Activated T-cell treated with anti-CD3 and anti-CD28 coated beads, Interleukin-2, amount 50 U/mL, for 48 hours (primary cell): Measurements from ENCODE around the gene SCARB2.
"Not testable (repeated sequence)": the region's sequence is repeated elsewhere in the genome, so short reads cannot be mapped to it uniquely, and the experiment has no call there.

Experiments
- DNase-seq, 2 experiments: peaks; one replicate each; pipeline ENCODE4 v3.0.0-alpha.2; 2020

Gene SCARB2

GRCh38 chr4:76213415-76214176 is at the start of gene SCARB2:
TSS of gene SCARB2 (minus strand) at chr4:76213824. CDS start at chr4:76213543, 281 bp downstream.
- peak; percentile 74 to 76 for DNase-seq

- DNase-seq = no peak
These were observed 46.9 kb upstream of the SCARB2 start for GRCh38 chr4:76260571-76260970.

- no peak for DNase-seq
These were observed 44.2 kb upstream of the SCARB2 start for GRCh38 chr4:76257824-76258223.

GRCh38 chr4:76256968-76257367 is 43.3 kb upstream of the SCARB2 start:
- no peak for DNase-seq

- DNase-seq = no peak
These were observed 42.4 kb upstream of the SCARB2 start for GRCh38 chr4:76256032-76256431.

- DNase-seq = no peak
These were observed 39.9 kb upstream of the SCARB2 start for GRCh38 chr4:76253511-76253910.

- no peak for DNase-seq
These were observed 38.6 kb upstream of the SCARB2 start for GRCh38 chr4:76252271-76252653.

GRCh38 chr4:76251441-76252270 is 38.0 kb upstream of the SCARB2 start, which contains the start of gene FAM47E:
TSS of gene FAM47E (plus strand) at chr4:76251721. CDS start at chr4:76251747, 26 bp downstream.
- peak; percentile 44 to 46 for DNase-seq

- DNase-seq = peak in 1 of 2 experiments; percentile 17
These were observed 37.3 kb upstream of the SCARB2 start for GRCh38 chr4:76250962-76251361.

- DNase-seq = no peak
These were observed 33.2 kb upstream of the SCARB2 start for GRCh38 chr4:76246852-76247251.

- no peak for DNase-seq
These were observed 32.4 kb upstream of the SCARB2 start for GRCh38 chr4:76246025-76246424.

- not testable (repeated sequence) for DNase-seq
These were observed 30.3 kb upstream of the SCARB2 start for GRCh38 chr4:76243877-76244276.

GRCh38 chr4:76240236-76240635 is 26.6 kb upstream of the SCARB2 start:
- no peak for DNase-seq

GRCh38 chr4:76238701-76239100 is 25.1 kb upstream of the SCARB2 start:
- DNase-seq = no peak

GRCh38 chr4:76238236-76238635 is 24.6 kb upstream of the SCARB2 start:
- DNase-seq = no peak

GRCh38 chr4:76235915-76236314 is 22.3 kb upstream of the SCARB2 start:
- DNase-seq = no peak

- no peak for DNase-seq
These were observed 21.8 kb upstream of the SCARB2 start for GRCh38 chr4:76235407-76235806.

GRCh38 chr4:76234679-76235044 is 21.0 kb upstream of the SCARB2 start:
- no peak for DNase-seq

- no peak for DNase-seq
These were observed 20.5 kb upstream of the SCARB2 start for GRCh38 chr4:76233967-76234678.

- no peak for DNase-seq
These were observed 19.9 kb upstream of the SCARB2 start for GRCh38 chr4:76233529-76233928.

- DNase-seq = no peak
These were observed 19.5 kb upstream of the SCARB2 start for GRCh38 chr4:76233083-76233482.

GRCh38 chr4:76232681-76233080 is 19.1 kb upstream of the SCARB2 start:
- no peak for DNase-seq

- DNase-seq = no peak
These were observed 12.8 kb upstream of the SCARB2 start for GRCh38 chr4:76226418-76226817.
